ENCODE measurements around the gene IQSEC3. TPM values are rescaled to one million over a fixed set of nuclear protein-coding genes. Genes with fewer than 3 reads are reported as not detected.
A peak's percentile ranks its signal among the peaks of the same experiment; 100 is the strongest.
"Not testable (repeated sequence)": the region's sequence is repeated elsewhere in the genome, so short reads cannot be mapped to it uniquely, and the experiment has no call there.

IQSEC3 gene
- total and polyA plus RNA-seq, 5 donors = 1.3 to 3.6 (median 1.5) TPM

GRCh38 chr12:72018-72417, 5.5 kb downstream of the IQSEC3 start:
- H3K9me3 ChIP-seq (ENCODE audit: control insufficient read depth, low read length); H3K4me1 ChIP-seq (ENCODE audit: control insufficient read depth, insufficient read depth, low read length); H3K27ac ChIP-seq (ENCODE audit: low read length); H3K4me3 ChIP-seq (ENCODE audit: low read length); ATAC-seq; H3K27me3 ChIP-seq (ENCODE audit: control insufficient read depth, insufficient read depth); intact Hi-C loops (cut with DNase I); DNase-seq: not testable (repeated sequence)
- WGBS = 56% methylated on average over 4 of the region's 4 CpGs

- WGBS = 75% methylated on average over 8 of the region's 8 CpGs
- ATAC-seq = peak in 1 of 2 donors; percentile 8
- H3K27me3 ChIP-seq (ENCODE audit: control insufficient read depth, insufficient read depth) = not testable (repeated sequence)
Measured at GRCh38 chr12:74420-75190, 8.0 kb downstream of the IQSEC3 start.

DNA sequence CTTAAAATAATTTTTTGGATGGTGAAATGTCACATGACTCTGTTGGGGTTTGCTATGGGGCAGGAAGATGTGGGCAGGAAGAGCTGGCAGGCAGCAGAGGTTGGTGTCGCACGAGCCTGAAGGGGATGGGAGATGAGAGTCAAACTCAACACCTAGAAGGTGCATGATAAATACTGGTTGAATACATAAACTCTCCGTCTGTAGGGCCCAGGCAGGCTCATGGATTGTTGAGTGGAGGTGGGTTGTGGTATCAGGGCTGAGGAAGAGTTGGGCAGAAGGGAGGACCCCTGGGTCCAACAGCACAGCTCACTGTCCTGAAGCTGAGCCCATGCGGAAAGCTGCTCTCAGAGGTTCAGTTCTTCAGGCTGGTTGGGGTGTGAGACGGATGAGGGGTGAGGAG, 9.0 kb downstream of the IQSEC3 start:
- H3K9me3 ChIP-seq (ENCODE audit: control insufficient read depth, low read length); DNase-seq; H3K27me3 ChIP-seq (ENCODE audit: control insufficient read depth, insufficient read depth); intact Hi-C loops (cut with DNase I); ATAC-seq; H3K27ac ChIP-seq (ENCODE audit: low read length); H3K4me3 ChIP-seq (ENCODE audit: low read length); H3K4me1 ChIP-seq (ENCODE audit: control insufficient read depth, insufficient read depth, low read length): not testable (repeated sequence)
- 66% methylated on average over 5 of the region's 5 CpGs for WGBS

More at GRCh38 chr12:74420-75190, 8.0 kb downstream of the IQSEC3 start:
- intact Hi-C loops (cut with DNase I); H3K9me3 ChIP-seq (ENCODE audit: control insufficient read depth, low read length); H3K4me3 ChIP-seq (ENCODE audit: low read length); H3K4me1 ChIP-seq (ENCODE audit: control insufficient read depth, insufficient read depth, low read length); H3K27ac ChIP-seq (ENCODE audit: low read length); DNase-seq: not testable (repeated sequence)

DNA sequence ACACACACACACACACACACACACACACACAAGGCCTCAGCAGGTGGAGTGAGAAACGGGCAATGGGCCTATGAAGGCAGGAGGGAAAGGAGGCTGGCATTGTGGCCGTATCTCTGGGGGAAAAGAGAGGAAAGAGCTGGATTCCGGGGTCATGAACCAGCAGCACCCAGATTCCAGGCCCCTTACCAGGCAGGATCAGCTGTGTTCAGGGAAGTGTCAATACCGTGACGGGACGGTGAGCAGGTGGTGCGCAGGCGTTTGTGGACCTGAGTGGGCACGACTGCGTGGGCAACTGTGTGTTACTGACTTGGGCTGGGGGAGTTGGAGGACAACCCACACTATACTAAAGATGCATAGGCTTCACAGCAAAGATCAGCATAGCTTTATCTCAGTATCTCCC, 9.5 kb downstream of the IQSEC3 start:
- H3K27me3 ChIP-seq (ENCODE audit: control insufficient read depth, insufficient read depth); H3K9me3 ChIP-seq (ENCODE audit: control insufficient read depth, low read length); DNase-seq; intact Hi-C loops (cut with DNase I); H3K4me1 ChIP-seq (ENCODE audit: control insufficient read depth, insufficient read depth, low read length); H3K4me3 ChIP-seq (ENCODE audit: low read length); H3K27ac ChIP-seq (ENCODE audit: low read length): not testable (repeated sequence)
- peak in 1 of 2 donors; percentile 7 for ATAC-seq
- 86% methylated on average over 10 of the region's 10 CpGs for WGBS

GRCh38 chr12:76551-76950, 10.0 kb downstream of the IQSEC3 start:
- H3K9me3 ChIP-seq (ENCODE audit: control insufficient read depth, low read length); DNase-seq; H3K4me3 ChIP-seq (ENCODE audit: low read length); H3K27me3 ChIP-seq (ENCODE audit: control insufficient read depth, insufficient read depth); H3K27ac ChIP-seq (ENCODE audit: low read length); ATAC-seq; intact Hi-C loops (cut with DNase I); H3K4me1 ChIP-seq (ENCODE audit: control insufficient read depth, insufficient read depth, low read length): not testable (repeated sequence)
- 90% methylated on average over 7 of the region's 8 CpGs for WGBS

DNA sequence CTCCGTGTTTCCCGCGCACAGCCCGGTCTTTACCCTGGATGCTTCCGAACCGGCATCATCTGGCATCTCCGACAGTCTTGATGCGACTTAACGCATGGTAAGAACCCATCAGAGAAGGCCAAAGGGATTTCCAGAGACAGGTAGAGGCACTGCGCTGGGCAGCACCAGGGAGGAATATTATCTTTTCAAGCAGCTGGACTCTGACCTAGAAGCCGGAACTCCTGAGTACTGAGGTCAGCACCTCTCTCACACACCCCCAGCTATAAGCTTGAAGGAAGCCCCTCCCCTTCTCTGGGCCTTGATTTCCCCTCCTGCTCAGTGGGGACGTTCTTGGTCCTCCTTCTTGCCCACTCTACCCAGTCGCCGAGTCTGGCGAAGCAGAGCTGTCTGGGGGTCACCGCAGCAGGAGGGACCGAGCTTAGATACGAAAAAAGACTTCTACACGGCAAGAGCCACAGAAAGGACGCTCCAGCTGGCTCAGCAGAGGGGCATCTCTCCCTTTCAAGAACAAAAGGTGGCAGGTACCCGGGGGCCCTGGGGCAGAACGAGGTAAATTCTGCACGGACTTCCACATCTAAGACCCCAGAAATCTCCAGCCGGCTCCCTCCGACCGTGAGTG, 10.6 kb downstream of the IQSEC3 start:
- H3K27me3 ChIP-seq (ENCODE audit: control insufficient read depth, insufficient read depth); DNase-seq; H3K4me1 ChIP-seq (ENCODE audit: control insufficient read depth, insufficient read depth, low read length); H3K27ac ChIP-seq (ENCODE audit: low read length); H3K4me3 ChIP-seq (ENCODE audit: low read length); intact Hi-C loops (cut with DNase I); H3K9me3 ChIP-seq (ENCODE audit: control insufficient read depth, low read length): not testable (repeated sequence)
- WGBS = 70% methylated on average over 11 of the region's 26 CpGs
- peak in 1 of 2 donors; percentile 13 for ATAC-seq

- H3K27me3 ChIP-seq (ENCODE audit: control insufficient read depth, insufficient read depth); H3K4me1 ChIP-seq (ENCODE audit: control insufficient read depth, insufficient read depth, low read length); H3K9me3 ChIP-seq (ENCODE audit: control insufficient read depth, low read length); DNase-seq; H3K27ac ChIP-seq (ENCODE audit: low read length); intact Hi-C loops (cut with DNase I): not testable (repeated sequence)
- ATAC-seq = peak in 1 of 2 donors; percentile 8
- 2% methylated on average over 78 of the region's 82 CpGs for WGBS
- peak overlapping the region; percentile 26 for H3K4me3 ChIP-seq (ENCODE audit: low read length)
Measured at GRCh38 chr12:77769-78383, 11.3 kb downstream of the IQSEC3 start.

DNA sequence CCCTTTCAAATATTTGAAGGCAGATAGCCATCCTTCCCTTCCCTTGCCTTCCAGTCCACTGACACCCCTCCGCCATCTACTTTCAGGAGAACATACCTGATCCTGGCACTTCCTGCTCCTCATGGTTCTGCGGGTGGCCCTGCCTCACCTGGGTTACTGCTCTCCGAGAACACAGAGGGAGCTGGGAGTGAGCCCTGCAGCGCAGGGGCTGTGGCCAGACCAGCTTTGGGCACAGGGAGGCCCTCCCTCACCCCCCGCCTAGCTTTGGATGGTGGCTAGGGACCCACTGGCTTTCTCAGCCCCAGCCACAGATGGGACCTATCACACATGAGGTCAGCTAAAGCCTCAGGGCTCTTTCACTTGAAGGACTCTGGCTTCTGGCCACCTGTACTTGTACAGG, 12.4 kb downstream of the IQSEC3 start:
- Histone ChIP-seq H3K4me1 (ENCODE audit: control insufficient read depth, insufficient read depth, low read length) (no peaks in the 10 kb centered on the region), H3K9me3 (ENCODE audit: control insufficient read depth, low read length) (no peaks in the 10 kb centered on the region), H3K27ac (ENCODE audit: low read length) (no peak overlapping the region), H3K4me3 (ENCODE audit: low read length) (no peak overlapping the region), H3K27me3 (ENCODE audit: control insufficient read depth, insufficient read depth) (no peaks in the 10 kb centered on the region)
- 89% methylated on average over 5 of the region's 5 CpGs for WGBS
- DNase-seq (no peak), ATAC-seq (no peak)
- intact Hi-C loops (cut with DNase I) = no loop called here

GRCh38 chr12:80681-81190, 14.2 kb downstream of the IQSEC3 start:
- Histone ChIP-seq H3K4me1 (ENCODE audit: control insufficient read depth, insufficient read depth, low read length) (no peaks in the 10 kb centered on the region), H3K9me3 (ENCODE audit: control insufficient read depth, low read length) (no peaks in the 10 kb centered on the region), H3K27me3 (ENCODE audit: control insufficient read depth, insufficient read depth) (no peaks in the 10 kb centered on the region), H3K27ac (ENCODE audit: low read length) (no peak overlapping the region), H3K4me3 (ENCODE audit: low read length) (no peak overlapping the region)
- DNase-seq (no peak), ATAC-seq (no peak)
- intact Hi-C loops (cut with DNase I) = no loop called here
- 68% methylated on average over 6 of the region's 6 CpGs for WGBS

- DNase-seq (no peak), ATAC-seq (no peak)
- no peak overlapping the region for H3K4me3 ChIP-seq (ENCODE audit: low read length)
- H3K9me3 ChIP-seq (ENCODE audit: control insufficient read depth, low read length) = no peaks in the 10 kb centered on the region
- intact Hi-C loops (cut with DNase I) = no loop called here
- no peaks in the 10 kb centered on the region for H3K27me3 ChIP-seq (ENCODE audit: control insufficient read depth, insufficient read depth)
- no peak overlapping the region for H3K27ac ChIP-seq (ENCODE audit: low read length)
- no peaks in the 10 kb centered on the region for H3K4me1 ChIP-seq (ENCODE audit: control insufficient read depth, insufficient read depth, low read length)
- WGBS = 64% methylated on average over 7 of the region's 7 CpGs
Measured at GRCh38 chr12:82740-83139, 16.2 kb downstream of the IQSEC3 start.

DNA sequence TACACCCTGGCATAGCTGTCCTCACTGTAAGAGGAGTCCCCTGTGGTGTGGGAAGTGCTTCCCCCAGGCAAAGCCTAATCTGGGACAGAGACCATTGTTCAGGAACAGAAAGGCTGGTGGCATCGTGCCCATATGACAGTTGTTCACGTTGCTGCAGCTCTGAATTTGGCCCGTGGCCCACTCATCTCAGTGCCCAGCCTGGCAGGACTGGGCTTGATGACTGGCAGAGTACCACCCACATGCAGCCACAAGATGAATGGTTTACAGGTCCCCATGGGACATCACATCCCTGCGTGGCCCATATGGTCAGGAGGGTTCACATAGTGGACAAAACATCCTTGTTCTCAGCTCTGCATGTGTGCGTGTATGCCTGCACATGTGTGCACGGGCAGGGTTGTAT, 17.5 kb downstream of the IQSEC3 start:
- DNase-seq (no peak), ATAC-seq (no peak)
- Histone ChIP-seq H3K4me1 (ENCODE audit: control insufficient read depth, insufficient read depth, low read length) (no peaks in the 10 kb centered on the region), H3K27me3 (ENCODE audit: control insufficient read depth, insufficient read depth) (no peaks in the 10 kb centered on the region), H3K9me3 (ENCODE audit: control insufficient read depth, low read length) (no peaks in the 10 kb centered on the region), H3K4me3 (ENCODE audit: low read length) (no peak overlapping the region), H3K27ac (ENCODE audit: low read length) (no peak overlapping the region)
- intact Hi-C loops (cut with DNase I) = no loop called here
- WGBS = 53% methylated on average over 6 of the region's 6 CpGs

All from right cardiac atrium (tissue), 5 donors.